PC-9 (cell line): Measurements from ENCODE around the gene PTPRR. TPM values are rescaled to one million over a fixed set of nuclear protein-coding genes. Genes with fewer than 3 reads are reported as not detected.

Experiments used
- BruUV-seq: library from RNA; stranded (reverse); fragments of 400-500 nt; replicated peaks from 2 replicates; lab custom pipeline; 2021; lab: Mats Ljungman, UMichigan
- CTCF ChIA-PET: fragments of 300-600 bp; sonication (Branson Sonifier 250); formaldehyde crosslinking; loops from one replicate; lab custom pipeline; 2022; ENCODE audit warnings: antibody characterized with exemption; lab: Charles Lee
- POLR2A ChIA-PET: fragments of 300-600 bp; sonication (Branson Sonifier 250); formaldehyde crosslinking; loops from one replicate; lab custom pipeline; 2022; ENCODE audit warnings: antibody characterized with exemption; ENCODE audit not compliant: unreplicated experiment; lab: Charles Lee
- DNase-seq, 2 experiments: peaks; one replicate each; pipeline versions ENCODE4 v3.0.0 to v3.0.0-alpha.2; 2015 to 2022; ENCODE audit warnings: mixed read lengths in 1 of 2
- H2AFZ ChIP-seq: fragments of 200-600 bp; sonication (generic); 2 replicates; pipeline ENCODE4 v1.8.1; 2017; ENCODE audit warnings: antibody characterized with exemption
- H3F3A ChIP-seq: fragments of 200-600 bp; sonication (generic); 2 replicates; pipeline ENCODE4 v1.8.1; 2017; ENCODE audit warnings: antibody characterized with exemption, mild to moderate bottlenecking, low read depth; ENCODE audit not compliant: insufficient read depth
- H3K27ac ChIP-seq: fragments of 200-600 bp; sonication (generic); 2 replicates; pipeline ENCODE4 v1.6.1; 2016; ENCODE audit warnings: mixed run types
- H3K27me3 ChIP-seq: fragments of 200-600 bp; sonication (generic); 2 replicates; pipeline ENCODE4 v1.6.1; 2016; ENCODE audit warnings: low read depth, mixed run types; ENCODE audit not compliant: insufficient read depth
- H3K36me3 ChIP-seq: fragments of 200-600 bp; sonication (generic); 2 replicates; pipeline ENCODE4 v1.6.1; 2016; ENCODE audit warnings: low read depth, mixed run types
- H3K4me1 ChIP-seq: fragments of 200-600 bp; sonication (generic); replicated peaks from 2 replicates; pipeline ENCODE4 v1.6.1; 2016; ENCODE audit warnings: mixed run types; ENCODE audit not compliant: insufficient read depth
- H3K4me2 ChIP-seq: fragments of 200-600 bp; sonication (generic); 2 replicates; pipeline ENCODE4 v1.6.1; 2017; ENCODE audit warnings: mixed run types
- H3K4me3 ChIP-seq: fragments of 200-600 bp; sonication (generic); 2 replicates; pipeline ENCODE4 v1.6.1; 2016; ENCODE audit warnings: mixed run types
- H3K79me2 ChIP-seq: fragments of 200-600 bp; sonication (generic); 2 replicates; pipeline ENCODE4 v1.6.1; 2017; ENCODE audit warnings: low read depth, mixed run types
- H3K9me2 ChIP-seq: fragments of 200-600 bp; sonication (generic); 2 replicates; pipeline ENCODE4 v1.8.1; 2017; ENCODE audit warnings: mild to moderate bottlenecking; ENCODE audit not compliant: insufficient read depth
- H3K9me3 ChIP-seq: fragments of 200-600 bp; sonication (generic); 2 replicates; pipeline ENCODE4 v1.8.1; 2016; ENCODE audit warnings: low read depth; ENCODE audit not compliant: insufficient read depth
- H4K20me1 ChIP-seq: fragments of 200-600 bp; sonication (generic); 2 replicates; pipeline ENCODE4 v1.8.1; 2017; ENCODE audit not compliant: insufficient read depth
- EZH2 ChIP-seq: fragments of 200-600 bp; sonication (generic); IDR thresholded peaks from 2 replicates; pipeline ENCODE4 v1.8.0; 2017; ENCODE audit warnings: antibody characterized with exemption, low read depth
- intact Hi-C: fragments of 100-400 bp; cut with micrococcal nuclease; formaldehyde crosslinking; loops from one replicate; pipeline ENCODE4 v1.10.0; 2022; ENCODE audit not compliant: unreplicated experiment
- total RNA-seq: library from RNA; stranded (reverse); gene quantifications from 2 replicates; pipeline ENCODE4 v1.2.3, GENCODE V29; 2021
- TF ChIP-seq, protein P1 (sequence below): fragments of 200-600 bp; sonication (generic); conservative IDR thresholded peaks from 2 replicates; pipeline ENCODE4 v1.6.1; 2017; ENCODE audit warnings: mixed run types, antibody characterized with exemption, mild to moderate bottlenecking, moderate library complexity

PTPRR gene
- total RNA-seq, 1 experiment from 2014 or later: 12.2 TPM

DNA sequence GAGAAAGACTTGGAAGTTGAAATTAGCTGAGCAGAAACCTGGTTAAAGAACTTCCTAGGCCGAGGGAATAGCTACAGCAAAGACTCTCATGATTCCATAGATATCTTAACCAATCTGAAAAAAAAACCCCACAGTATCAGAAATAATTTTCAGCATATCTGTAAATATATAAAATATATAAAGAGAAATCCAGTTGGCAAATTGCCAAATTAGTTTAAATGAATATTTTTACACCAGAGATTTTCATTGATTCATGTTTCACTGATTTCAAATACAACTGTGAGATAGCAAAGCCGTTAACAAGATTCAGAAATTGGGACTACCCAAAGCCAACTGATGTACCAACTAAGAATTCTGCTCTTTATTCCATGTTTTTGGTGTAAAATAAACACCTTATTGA lies 6.8 kb upstream of the PTPRR start:
- H3K4me3 ChIP-seq: no peak overlapping the region
- no peak for TF ChIP-seq EZH2
- H4K20me1 ChIP-seq: no peaks in the 10 kb centered on the region
- no peak overlapping the region for H3K4me2 ChIP-seq
- ChIA-PET POLR2A (no interaction called here), CTCF (no interaction called here)
- H3K9me2 ChIP-seq: no peaks in the 10 kb centered on the region
- H3F3A ChIP-seq: no peaks in the 10 kb centered on the region
- no peaks in the 10 kb centered on the region for H3K36me3 ChIP-seq
- no peak overlapping the region for H3K27ac ChIP-seq
- no peak overlapping the region for H2AFZ ChIP-seq
- DNase-seq: no peak
- no peaks in the 10 kb centered on the region for H3K9me3 ChIP-seq
- intact Hi-C loops: no loop called here
- BruUV-seq: no TSS peak
- no peaks in the 10 kb centered on the region for H3K4me1 ChIP-seq
- H3K79me2 ChIP-seq: no peaks in the 10 kb centered on the region
- no peaks in the 10 kb centered on the region for H3K27me3 ChIP-seq

DNA sequence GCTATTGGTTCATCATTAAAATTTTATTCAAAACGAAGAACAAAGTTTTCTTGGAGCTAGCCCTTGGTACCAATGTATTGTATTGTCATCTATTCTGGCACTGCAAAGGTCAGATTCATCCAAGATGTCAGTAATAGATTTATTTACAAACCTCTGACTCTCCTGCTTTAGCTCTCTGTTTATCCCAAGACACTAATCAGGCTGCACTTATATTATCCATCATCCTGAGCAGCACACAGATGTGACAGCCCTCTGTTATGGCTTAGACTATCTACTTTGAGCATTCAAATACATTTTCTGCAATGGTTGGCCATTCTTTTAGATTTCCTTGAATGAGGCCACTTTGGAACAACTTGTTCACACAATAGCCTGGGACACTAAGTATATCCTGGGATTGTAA lies 5.0 kb upstream of the PTPRR start:
- DNase-seq: no peak
- ChIA-PET CTCF (no interaction called here), POLR2A (no interaction called here)
- no peaks in the 10 kb centered on the region for H3K36me3 ChIP-seq
- intact Hi-C loops: no loop called here
- no peak overlapping the region for H2AFZ ChIP-seq
- no peaks in the 10 kb centered on the region for H3F3A ChIP-seq
- BruUV-seq: no TSS peak
- no peaks in the 10 kb centered on the region for H4K20me1 ChIP-seq
- no peak overlapping the region for H3K27ac ChIP-seq
- H3K9me2 ChIP-seq: no peaks in the 10 kb centered on the region
- H3K4me3 ChIP-seq: no peak overlapping the region
- H3K9me3 ChIP-seq: no peaks in the 10 kb centered on the region
- no peaks in the 10 kb centered on the region for H3K79me2 ChIP-seq
- 0 out of 2 replicates have a peak, but pooled peaks cover 3% of the 10 kb centered on the region for H3K27me3 ChIP-seq
- TF ChIP-seq, protein P1, sequence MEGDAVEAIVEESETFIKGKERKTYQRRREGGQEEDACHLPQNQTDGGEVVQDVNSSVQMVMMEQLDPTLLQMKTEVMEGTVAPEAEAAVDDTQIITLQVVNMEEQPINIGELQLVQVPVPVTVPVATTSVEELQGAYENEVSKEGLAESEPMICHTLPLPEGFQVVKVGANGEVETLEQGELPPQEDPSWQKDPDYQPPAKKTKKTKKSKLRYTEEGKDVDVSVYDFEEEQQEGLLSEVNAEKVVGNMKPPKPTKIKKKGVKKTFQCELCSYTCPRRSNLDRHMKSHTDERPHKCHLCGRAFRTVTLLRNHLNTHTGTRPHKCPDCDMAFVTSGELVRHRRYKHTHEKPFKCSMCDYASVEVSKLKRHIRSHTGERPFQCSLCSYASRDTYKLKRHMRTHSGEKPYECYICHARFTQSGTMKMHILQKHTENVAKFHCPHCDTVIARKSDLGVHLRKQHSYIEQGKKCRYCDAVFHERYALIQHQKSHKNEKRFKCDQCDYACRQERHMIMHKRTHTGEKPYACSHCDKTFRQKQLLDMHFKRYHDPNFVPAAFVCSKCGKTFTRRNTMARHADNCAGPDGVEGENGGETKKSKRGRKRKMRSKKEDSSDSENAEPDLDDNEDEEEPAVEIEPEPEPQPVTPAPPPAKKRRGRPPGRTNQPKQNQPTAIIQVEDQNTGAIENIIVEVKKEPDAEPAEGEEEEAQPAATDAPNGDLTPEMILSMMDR: no peak
- no peak for TF ChIP-seq EZH2
- no peaks in the 10 kb centered on the region for H3K4me1 ChIP-seq
- H3K4me2 ChIP-seq: no peak overlapping the region

DNA sequence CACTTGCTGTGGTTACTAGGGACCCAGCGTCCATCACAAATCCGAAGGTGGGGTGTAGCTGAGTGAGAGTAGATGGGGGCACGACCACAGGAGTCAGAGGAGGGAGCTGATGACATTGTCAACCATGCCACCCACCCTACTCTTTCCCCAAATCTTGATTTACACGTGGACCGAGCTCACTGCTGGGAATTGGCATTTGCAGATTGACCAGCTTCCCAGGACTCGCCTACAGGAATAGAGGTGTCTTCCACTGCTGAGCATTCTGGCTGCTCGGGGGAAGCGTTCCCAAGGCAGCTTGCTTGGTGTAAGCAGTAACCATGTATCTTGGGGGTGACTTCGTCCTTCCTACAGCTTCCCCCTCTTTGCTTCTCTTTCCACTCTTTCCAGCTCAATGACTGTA lies 353 bp upstream of the PTPRR start:
- Histone ChIP-seq H2AFZ (no peak overlapping the region), H3K79me2 (no peaks in the 10 kb centered on the region), H3K4me3 (no peak overlapping the region), H3K9me3 (no peaks in the 10 kb centered on the region), H3K4me2 (no peak overlapping the region), H3K36me3 (no peaks in the 10 kb centered on the region), H3K27ac (no peak overlapping the region), H4K20me1 (no peaks in the 10 kb centered on the region), H3K9me2 (no peaks in the 10 kb centered on the region), H3F3A (no peaks in the 10 kb centered on the region), H3K4me1 (no peaks in the 10 kb centered on the region), H3K27me3 (peaks cover 24% of the 10 kb centered on the region)
- intact Hi-C loops: no loop called here
- CTCF ChIA-PET: no interaction called here
- BruUV-seq: no TSS peak
- no peak for DNase-seq
- POLR2A ChIA-PET: no interaction called here
- no peak for TF ChIP-seq EZH2
- TF ChIP-seq, protein P1: no peak

DNA sequence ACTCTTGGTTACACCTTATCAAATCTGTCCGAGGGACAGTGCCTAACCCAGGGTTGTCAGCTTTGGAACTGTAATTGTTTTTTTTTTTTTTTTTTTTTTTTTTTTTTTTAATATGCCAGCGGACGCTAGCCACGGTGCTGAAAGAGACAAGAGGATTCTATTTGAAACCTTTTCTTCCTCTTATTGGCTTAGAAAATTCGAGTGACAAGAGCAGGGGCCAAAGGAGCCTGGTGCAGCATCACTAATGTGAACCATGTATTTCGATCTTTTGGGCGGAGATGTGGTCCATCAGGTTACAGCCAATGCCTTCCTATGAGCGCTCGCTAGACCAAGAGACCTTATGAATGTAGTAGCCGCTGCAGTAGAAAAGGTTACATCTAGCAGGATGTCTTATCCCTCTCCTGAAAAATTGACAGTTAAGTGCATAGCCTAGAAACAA lies 922 bp downstream of the PTPRR start:
- no peaks in the 10 kb centered on the region for H4K20me1 ChIP-seq
- H3K9me2 ChIP-seq: no peaks in the 10 kb centered on the region
- no peaks in the 10 kb centered on the region for H3K36me3 ChIP-seq
- peaks cover 24% of the 10 kb centered on the region for H3K27me3 ChIP-seq
- BruUV-seq: no TSS peak
- no peaks in the 10 kb centered on the region for H3F3A ChIP-seq
- no peak overlapping the region for H3K4me3 ChIP-seq
- H2AFZ ChIP-seq: no peak overlapping the region
- no peak for DNase-seq
- intact Hi-C loops: no loop called here
- no peak for TF ChIP-seq EZH2
- TF ChIP-seq, protein P1: no peak
- H3K79me2 ChIP-seq: no peaks in the 10 kb centered on the region
- H3K27ac ChIP-seq: no peak overlapping the region
- H3K9me3 ChIP-seq: no peaks in the 10 kb centered on the region
- H3K4me2 ChIP-seq: no peak overlapping the region
- ChIA-PET CTCF (interaction anchor here (0.6 kb wide), 1 partner anchor 163 kb away, joined by 7 read pairs; no protein-coding TSS in a partner anchor), POLR2A (no interaction called here)
- H3K4me1 ChIP-seq: no peaks in the 10 kb centered on the region
